ENCODE data around the gene CLN3.
"Not testable (repeated sequence)": the region's sequence is repeated elsewhere in the genome, so short reads cannot be mapped to it uniquely, and the experiment has no call there.

CLN3 gene

GRCh38 chr16:28486266-28486665 lies 5.6 kb downstream of the CLN3 start:
- H3K4me3 ChIP-seq (ENCODE audit: low read depth, low read length) = no peak overlapping the region
- no peak for DNase-seq
- no peak overlapping the region for H3K27ac ChIP-seq
- H3K36me3 ChIP-seq (replicated peaks) = peaks cover 8% of the 10 kb centered on the region
- in situ Hi-C loops (cut with HindIII; ENCODE audit: low pct_ligation_motif_present, low sequenced_read_pairs) = no loop called here
- no peaks in the 10 kb centered on the region for H3K27me3 ChIP-seq (replicated peaks)
- no peak for TF ChIP-seq CTCF (IDR thresholded peaks at IDR 0.05; ENCODE audit: low read depth, low read length, missing control alignments)

- H3K27me3 ChIP-seq (replicated peaks); H3K27ac ChIP-seq; H3K4me3 ChIP-seq (ENCODE audit: low read depth, low read length); in situ Hi-C loops (cut with HindIII; ENCODE audit: low pct_ligation_motif_present, low sequenced_read_pairs); DNase-seq: not testable (repeated sequence)
- H3K36me3 ChIP-seq (replicated peaks) = peaks cover 10% of the 10 kb centered on the region
Measured at GRCh38 chr16:28483361-28483760, 8.5 kb downstream of the CLN3 start.

GRCh38 chr16:28482026-28482425 lies 9.8 kb downstream of the CLN3 start:
- no peak for TF ChIP-seq CTCF (IDR thresholded peaks at IDR 0.05; ENCODE audit: low read depth, low read length, missing control alignments)
- Histone ChIP-seq H3K4me3 (ENCODE audit: low read depth, low read length) (no peak overlapping the region), H3K36me3 (replicated peaks) (peaks cover 10% of the 10 kb centered on the region), H3K27me3 (replicated peaks) (no peaks in the 10 kb centered on the region), H3K27ac (no peak overlapping the region)
- in situ Hi-C loops (cut with HindIII; ENCODE audit: low pct_ligation_motif_present, low sequenced_read_pairs) = no loop called here
- DNase-seq = no peak

- Histone ChIP-seq H3K4me3 (ENCODE audit: low read depth, low read length) (no peak overlapping the region), H3K27me3 (replicated peaks) (no peaks in the 10 kb centered on the region), H3K27ac (no peak overlapping the region), H3K36me3 (replicated peaks) (peaks cover 14% of the 10 kb centered on the region)
- no peak for DNase-seq
- in situ Hi-C loops (cut with HindIII; ENCODE audit: low pct_ligation_motif_present, low sequenced_read_pairs) = no loop called here
- TF ChIP-seq CTCF (IDR thresholded peaks at IDR 0.05; ENCODE audit: low read depth, low read length, missing control alignments) = no peak
Measured at GRCh38 chr16:28478506-28479180, 13.2 kb downstream of the CLN3 start.

- Histone ChIP-seq H3K27ac (no peak overlapping the region), H3K27me3 (replicated peaks) (no peaks in the 10 kb centered on the region), H3K36me3 (replicated peaks) (peaks cover 12% of the 10 kb centered on the region), H3K4me3 (ENCODE audit: low read depth, low read length) (no peak overlapping the region)
- TF ChIP-seq CTCF (IDR thresholded peaks at IDR 0.05; ENCODE audit: low read depth, low read length, missing control alignments) = no peak
- DNase-seq = no peak
- in situ Hi-C loops (cut with HindIII; ENCODE audit: low pct_ligation_motif_present, low sequenced_read_pairs) = no loop called here
Measured at GRCh38 chr16:28477311-28477920, 14.5 kb downstream of the CLN3 start.

GRCh38 chr16:28475221-28475620 lies 16.7 kb downstream of the CLN3 start:
- no peak overlapping the region for H3K27ac ChIP-seq
- DNase-seq = no peak
- TF ChIP-seq CTCF (IDR thresholded peaks at IDR 0.05; ENCODE audit: low read depth, low read length, missing control alignments) = no peak
- H3K36me3 ChIP-seq (replicated peaks) = peaks cover 7% of the 10 kb centered on the region
- in situ Hi-C loops (cut with HindIII; ENCODE audit: low pct_ligation_motif_present, low sequenced_read_pairs) = no loop called here
- H3K4me3 ChIP-seq (ENCODE audit: low read depth, low read length) = no peak overlapping the region
- H3K27me3 ChIP-seq (replicated peaks) = no peaks in the 10 kb centered on the region
